Memory B cell (primary cell): Measurements from ENCODE around the gene UBAC2.
A peak's percentile ranks its signal among the peaks of the same experiment; 100 is the strongest.
"Not testable (repeated sequence)": the region's sequence is repeated elsewhere in the genome, so short reads cannot be mapped to it uniquely, and the experiment has no call there.

Experiments
- ATAC-seq: fragments of 150-1000 bp; cut with Tn5 transposase; 2 replicates; pipeline ENCODE4 v1.10.0; 2021; ENCODE audit warnings: low read depth, mild to moderate bottlenecking, moderate library complexity
- DNase-seq, 2 donors: peaks; one replicate each; pipeline ENCODE4 v3.0.0; 2022; ENCODE audit warnings: low spot score in 2 of 2
- H3K27ac Mint-ChIP-seq: one replicate; pipeline ENCODE4 v1.8.0; 2022; ENCODE audit warnings: mild to moderate bottlenecking, moderate library complexity, mixed read lengths
- H3K27me3 Mint-ChIP-seq: one replicate; pipeline ENCODE4 v1.8.0; 2022; ENCODE audit warnings: mixed read lengths
- H3K36me3 Mint-ChIP-seq: one replicate; pipeline ENCODE4 v1.8.0; 2022; ENCODE audit warnings: mild to moderate bottlenecking, mixed read lengths
- H3K4me1 Mint-ChIP-seq: one replicate; pipeline ENCODE4 v1.8.0; 2022; ENCODE audit warnings: mixed read lengths
- H3K4me3 Mint-ChIP-seq: one replicate; pipeline ENCODE4 v1.8.0; 2022; ENCODE audit warnings: mild to moderate bottlenecking, moderate library complexity, mixed read lengths
- H3K9me3 Mint-ChIP-seq: one replicate; pipeline ENCODE4 v1.8.0; 2022; ENCODE audit warnings: mixed read lengths

The UBAC2 gene

DNA sequence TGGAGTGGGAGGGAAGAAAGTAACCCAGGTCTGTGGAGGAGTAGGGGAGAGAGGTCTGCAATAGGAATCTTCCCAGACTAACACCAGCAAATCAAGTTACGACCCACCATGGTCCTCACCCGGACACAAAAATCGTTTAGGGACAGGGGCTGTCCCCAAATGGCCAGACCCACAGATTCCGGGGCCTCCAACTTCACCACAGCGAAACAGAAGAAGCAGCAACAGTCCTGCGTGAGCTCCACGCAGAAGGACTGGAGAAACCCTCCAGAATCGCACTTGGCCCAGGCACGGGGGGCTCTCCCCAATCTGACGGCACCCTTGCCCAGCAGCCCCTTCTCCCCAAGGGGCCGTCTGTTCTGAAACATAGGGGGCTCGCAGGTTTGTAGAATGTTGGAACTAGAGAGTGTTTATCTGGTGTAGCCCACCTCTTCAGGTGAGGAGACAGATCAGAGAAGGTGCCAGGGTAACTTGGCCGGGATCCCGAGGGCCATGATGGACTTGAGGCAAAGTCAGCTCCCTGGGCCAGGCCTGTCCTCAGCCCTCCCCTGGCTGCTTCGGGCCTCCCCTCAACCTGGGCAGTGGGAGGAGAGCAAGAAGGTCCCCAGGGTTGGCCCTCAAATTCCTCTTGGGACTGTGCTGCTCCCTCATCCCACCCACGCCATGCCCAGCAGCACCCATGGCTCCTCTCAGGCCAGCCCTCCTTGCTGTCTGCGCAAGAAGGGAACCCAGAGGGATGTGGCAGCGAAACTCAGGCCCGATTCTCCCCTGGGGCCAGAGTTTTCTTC is 189.1 kb downstream of the UBAC2 start:
- H3K4me1 Mint-ChIP-seq = peaks cover 20% of the 10 kb centered on the region
- no peak overlapping the region for H3K27ac Mint-ChIP-seq
- ATAC-seq (no peak), DNase-seq (no peak)
- no peaks in the 10 kb centered on the region for H3K27me3 Mint-ChIP-seq
- H3K9me3 Mint-ChIP-seq = no peaks in the 10 kb centered on the region
- H3K36me3 Mint-ChIP-seq = peaks cover 5% of the 10 kb centered on the region
- H3K4me3 Mint-ChIP-seq = no peak overlapping the region

DNA sequence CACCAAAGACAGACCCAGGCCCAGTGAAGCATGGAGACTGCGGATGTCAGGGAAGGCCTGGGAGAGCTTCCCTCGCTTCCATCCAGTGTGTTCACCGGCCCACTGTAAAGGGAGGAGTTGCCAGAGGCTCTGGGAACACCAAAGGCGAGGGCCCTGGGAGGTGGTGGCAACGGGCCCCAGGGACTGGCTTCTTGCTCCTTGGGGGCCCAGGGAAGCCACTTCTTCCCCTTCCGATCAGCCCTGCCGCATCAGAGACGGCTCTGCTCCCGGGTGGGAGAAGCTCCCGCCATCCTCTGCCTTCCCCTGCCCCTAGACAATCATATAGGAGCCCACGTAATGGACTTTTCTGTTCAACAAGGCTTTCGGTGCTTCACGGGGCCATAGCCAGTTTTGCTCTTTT is 189.9 kb downstream of the UBAC2 start:
- ATAC-seq (no peak), DNase-seq (no peak)
- Mint-ChIP-seq H3K9me3 (no peaks in the 10 kb centered on the region), H3K4me1 (peaks cover 21% of the 10 kb centered on the region), H3K27me3 (no peaks in the 10 kb centered on the region), H3K36me3 (peaks cover 5% of the 10 kb centered on the region), H3K4me3 (no peak overlapping the region), H3K27ac (no peak overlapping the region)

DNA sequence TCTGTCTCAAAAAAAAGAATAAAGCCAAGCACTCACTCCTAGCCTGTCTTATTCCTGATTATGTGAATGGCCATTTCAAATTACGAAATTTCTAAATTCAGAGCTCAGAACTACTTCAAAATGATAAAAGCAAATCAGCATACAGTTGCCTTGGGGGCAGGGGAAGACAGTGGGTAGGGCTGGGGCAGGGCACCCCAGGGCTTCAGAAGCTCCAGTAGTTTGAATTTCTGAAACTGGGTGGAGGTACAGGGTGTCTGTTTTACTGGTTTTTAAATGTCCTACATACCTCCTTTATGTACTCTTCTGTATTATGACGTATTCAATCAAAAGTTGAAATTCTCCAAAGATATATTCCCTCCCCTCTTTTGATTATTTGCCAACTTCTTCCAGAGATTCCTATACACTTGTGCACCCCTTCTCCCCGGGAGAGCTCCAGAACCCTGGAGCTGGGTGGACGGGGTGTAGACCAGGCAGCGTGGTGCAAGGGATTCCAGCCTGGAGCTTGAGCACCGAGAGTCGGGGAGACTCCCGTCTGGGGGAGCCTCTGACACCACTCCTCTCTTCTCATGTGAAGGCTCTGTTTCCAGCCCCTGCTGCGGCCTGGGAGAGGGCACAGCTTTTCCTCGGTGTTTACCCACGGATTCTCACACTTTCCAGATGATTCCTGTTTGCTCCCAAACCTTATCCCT is 191.3 kb downstream of the UBAC2 start:
- DNase-seq = no peak

DNA sequence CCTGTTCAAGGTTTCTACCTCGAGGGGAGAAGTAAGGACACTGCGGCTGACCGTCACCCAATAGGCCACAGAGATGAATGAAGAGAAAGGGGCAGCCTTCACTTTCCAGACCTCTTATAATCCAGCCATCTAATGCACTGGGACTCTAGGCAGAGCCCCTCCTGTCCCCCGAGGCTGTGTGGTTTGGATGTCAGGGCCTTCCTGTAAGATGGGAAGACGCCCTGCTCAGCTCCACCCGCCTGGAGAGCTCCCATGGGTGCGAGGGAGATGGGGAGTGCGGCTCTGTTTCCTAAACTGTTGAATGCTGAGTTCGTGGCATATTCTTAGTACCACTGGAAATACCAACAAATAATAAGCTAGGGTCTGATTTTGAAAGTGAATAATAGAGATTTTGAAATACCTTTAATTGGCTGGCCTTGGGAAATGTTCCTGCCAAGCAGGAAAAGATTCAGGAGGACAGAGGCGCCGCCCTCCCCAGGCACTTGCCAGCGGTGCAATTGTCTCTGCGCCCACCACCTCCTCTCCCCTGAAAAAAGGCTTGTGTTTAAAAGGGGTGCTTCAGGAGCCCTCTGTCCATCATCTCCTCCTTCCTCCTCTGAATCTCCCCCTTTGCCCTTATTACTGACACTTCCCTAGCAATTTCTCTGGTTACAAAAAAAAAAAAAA is 191.9 kb downstream of the UBAC2 start:
- Mint-ChIP-seq H3K36me3 (peaks cover 3% of the 10 kb centered on the region), H3K4me1 (peaks cover 18% of the 10 kb centered on the region), H3K4me3 (no peak overlapping the region), H3K27ac (no peak overlapping the region), H3K27me3 (no peaks in the 10 kb centered on the region), H3K9me3 (no peaks in the 10 kb centered on the region)
- ATAC-seq (no peak), DNase-seq (no peak)

More for the DNA sequence above, 191.3 kb downstream of the UBAC2 start:
- Mint-ChIP-seq H3K4me3 (no peak overlapping the region), H3K9me3 (no peaks in the 10 kb centered on the region), H3K27me3 (no peaks in the 10 kb centered on the region), H3K4me1 (peaks cover 24% of the 10 kb centered on the region), H3K36me3 (peaks cover 5% of the 10 kb centered on the region), H3K27ac (peak overlapping the region; percentile 47)
- no peak for ATAC-seq

DNA sequence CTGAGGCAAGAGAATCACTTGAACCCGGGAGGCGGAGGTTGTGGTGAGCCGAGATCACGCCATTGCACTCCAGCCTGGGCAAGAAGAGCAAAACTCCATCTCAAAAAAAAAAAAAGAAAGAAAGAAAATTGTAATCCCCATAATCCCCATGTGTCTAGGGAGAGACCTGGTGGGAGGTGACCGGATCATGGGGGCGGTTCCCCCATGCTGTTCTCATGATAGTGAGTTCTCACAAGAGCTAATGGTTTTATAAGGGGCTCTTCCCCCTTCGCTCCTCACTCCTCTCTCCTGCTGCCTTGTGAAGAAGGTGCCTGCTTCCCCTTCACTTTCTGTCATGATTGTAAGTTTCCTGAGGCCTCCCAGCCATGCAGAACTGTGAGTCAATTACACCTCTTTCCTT is 192.7 kb downstream of the UBAC2 start:
- ATAC-seq, H3K27me3 Mint-ChIP-seq: not testable (repeated sequence)

DNA sequence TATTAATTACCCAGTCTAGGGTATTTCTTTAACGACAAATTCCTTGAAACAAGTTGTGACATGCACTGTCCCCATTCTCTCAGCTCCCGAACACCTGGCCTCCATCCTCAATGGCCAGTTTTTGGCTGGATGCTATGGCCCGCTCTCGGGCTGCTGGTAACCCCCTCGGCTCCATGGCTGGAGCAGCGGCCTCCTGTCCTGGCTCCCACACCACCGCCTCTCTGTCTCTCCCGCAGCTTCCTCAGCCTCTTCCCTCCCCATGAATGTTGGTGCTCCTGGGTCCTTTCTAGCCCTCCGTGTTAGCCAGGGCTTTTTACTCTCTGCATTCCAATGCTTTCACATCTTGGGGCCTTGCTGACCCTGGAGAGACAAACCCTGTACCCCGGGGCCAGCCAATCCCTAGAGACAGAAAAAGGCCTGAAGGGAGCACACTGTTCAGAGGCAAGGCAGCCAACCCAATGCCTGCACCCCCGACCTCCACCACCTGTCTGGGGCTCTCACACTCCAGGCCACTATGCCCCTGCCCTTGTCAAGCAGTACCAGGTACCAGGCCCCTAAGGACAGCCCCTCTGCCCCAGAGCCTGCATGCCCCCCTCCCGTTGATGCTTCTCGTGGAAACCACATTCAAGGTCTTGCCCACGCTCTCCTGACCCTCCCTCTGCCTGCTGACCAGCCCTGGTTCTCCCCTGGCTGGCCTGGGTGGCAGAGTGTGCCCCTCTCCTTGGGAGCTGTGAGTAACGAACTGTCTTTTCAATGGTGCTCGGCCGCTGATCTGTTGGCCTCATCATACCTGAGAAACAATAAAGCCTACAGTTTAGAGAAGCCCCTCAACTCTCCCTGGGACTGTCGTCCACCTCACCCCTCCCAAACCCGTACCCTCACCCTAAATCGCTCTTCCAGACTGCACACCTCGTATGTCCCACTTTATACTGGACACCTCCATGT is 193.4 kb downstream of the UBAC2 start:
- H3K27ac Mint-ChIP-seq = no peak overlapping the region
- H3K4me1 Mint-ChIP-seq = peaks cover 11% of the 10 kb centered on the region
- no peaks in the 10 kb centered on the region for H3K27me3 Mint-ChIP-seq
- H3K36me3 Mint-ChIP-seq = peaks cover 1% of the 10 kb centered on the region
- ATAC-seq (no peak), DNase-seq (no peak)
- H3K9me3 Mint-ChIP-seq = no peaks in the 10 kb centered on the region
- H3K4me3 Mint-ChIP-seq = no peak overlapping the region

More for the DNA sequence above, 192.7 kb downstream of the UBAC2 start:
- H3K4me3 Mint-ChIP-seq, H3K36me3 Mint-ChIP-seq, H3K27ac Mint-ChIP-seq, H3K9me3 Mint-ChIP-seq, DNase-seq: not testable (repeated sequence)
- H3K4me1 Mint-ChIP-seq = peaks cover 14% of the 10 kb centered on the region

DNA sequence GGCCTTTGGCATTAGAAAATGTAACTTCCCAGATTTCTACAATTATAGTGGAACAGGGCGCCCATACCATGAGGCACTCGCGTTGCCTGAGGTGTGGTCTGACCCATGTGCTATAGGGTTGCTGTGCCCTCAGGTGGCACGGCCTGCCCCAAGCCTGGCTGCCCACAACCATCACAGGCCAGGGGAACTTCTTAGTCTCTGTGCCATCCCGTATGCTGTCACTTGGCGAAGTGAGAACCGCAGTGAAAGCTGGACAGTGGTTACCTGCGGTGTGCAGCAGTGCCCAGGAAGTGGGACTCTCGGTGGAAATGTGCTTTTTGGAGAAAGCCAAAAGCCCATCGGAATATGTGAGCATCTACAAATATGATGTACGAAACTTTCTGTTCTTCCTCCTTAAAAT is 194.8 kb downstream of the UBAC2 start:
- DNase-seq (no peak), ATAC-seq (no peak)
- Mint-ChIP-seq H3K36me3 (peaks cover 1% of the 10 kb centered on the region), H3K9me3 (no peaks in the 10 kb centered on the region), H3K4me3 (no peak overlapping the region), H3K27ac (no peak overlapping the region), H3K27me3 (no peaks in the 10 kb centered on the region), H3K4me1 (peaks cover 14% of the 10 kb centered on the region)

DNA sequence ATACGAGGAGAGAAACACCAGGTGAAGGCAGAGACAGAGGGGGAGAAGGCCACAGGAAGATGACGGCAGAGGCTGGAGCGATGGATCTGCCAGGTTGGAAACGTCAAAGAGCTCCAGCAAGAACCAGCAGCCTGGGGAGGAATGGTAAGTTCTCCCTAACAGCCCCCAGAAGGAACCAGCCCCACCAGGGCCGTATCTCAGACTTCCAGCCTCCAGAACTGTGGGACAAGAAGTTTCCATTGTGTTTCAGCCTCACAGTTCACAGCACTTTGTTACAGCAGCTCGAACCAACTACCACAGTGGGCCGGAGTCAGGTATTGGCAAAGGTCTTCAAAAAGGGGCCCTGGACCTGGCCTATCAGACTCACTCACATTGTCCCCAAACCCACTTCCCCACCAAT is 195.8 kb downstream of the UBAC2 start:
- peaks cover 14% of the 10 kb centered on the region for H3K4me1 Mint-ChIP-seq

DNA sequence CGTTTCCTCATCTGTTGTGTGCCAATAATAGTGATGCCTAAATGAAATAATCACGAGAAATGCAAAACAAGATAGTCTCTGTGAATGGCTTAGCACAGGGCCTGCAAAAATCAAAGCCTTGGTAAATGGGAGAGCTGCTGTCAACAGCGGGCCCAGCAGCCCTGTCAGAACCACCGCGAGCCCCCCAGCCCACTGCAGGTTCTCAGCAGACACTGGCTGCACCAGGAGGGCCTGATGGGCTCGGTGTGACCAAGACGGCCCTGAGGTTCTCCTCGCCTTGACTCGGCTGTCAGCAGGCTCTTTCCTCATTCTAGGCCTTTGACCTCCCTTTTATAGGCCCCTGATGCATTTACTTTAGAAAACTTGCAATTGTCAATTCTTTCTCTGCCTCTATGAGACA is 197.4 kb downstream of the UBAC2 start:
- no peak for DNase-seq
- peaks cover 14% of the 10 kb centered on the region for H3K4me1 Mint-ChIP-seq
- no peaks in the 10 kb centered on the region for H3K27me3 Mint-ChIP-seq
- no peak overlapping the region for H3K27ac Mint-ChIP-seq
- H3K4me3 Mint-ChIP-seq = no peak overlapping the region
- H3K9me3 Mint-ChIP-seq = peaks cover 2% of the 10 kb centered on the region
- no peak for ATAC-seq
- peaks cover 4% of the 10 kb centered on the region for H3K36me3 Mint-ChIP-seq

More for the DNA sequence above, 195.8 kb downstream of the UBAC2 start:
- Mint-ChIP-seq H3K9me3 (no peaks in the 10 kb centered on the region), H3K36me3 (peaks cover 1% of the 10 kb centered on the region), H3K4me3 (no peak overlapping the region), H3K27me3 (no peaks in the 10 kb centered on the region), H3K27ac (no peak overlapping the region)
- no peak for DNase-seq
- no peak for ATAC-seq

DNA sequence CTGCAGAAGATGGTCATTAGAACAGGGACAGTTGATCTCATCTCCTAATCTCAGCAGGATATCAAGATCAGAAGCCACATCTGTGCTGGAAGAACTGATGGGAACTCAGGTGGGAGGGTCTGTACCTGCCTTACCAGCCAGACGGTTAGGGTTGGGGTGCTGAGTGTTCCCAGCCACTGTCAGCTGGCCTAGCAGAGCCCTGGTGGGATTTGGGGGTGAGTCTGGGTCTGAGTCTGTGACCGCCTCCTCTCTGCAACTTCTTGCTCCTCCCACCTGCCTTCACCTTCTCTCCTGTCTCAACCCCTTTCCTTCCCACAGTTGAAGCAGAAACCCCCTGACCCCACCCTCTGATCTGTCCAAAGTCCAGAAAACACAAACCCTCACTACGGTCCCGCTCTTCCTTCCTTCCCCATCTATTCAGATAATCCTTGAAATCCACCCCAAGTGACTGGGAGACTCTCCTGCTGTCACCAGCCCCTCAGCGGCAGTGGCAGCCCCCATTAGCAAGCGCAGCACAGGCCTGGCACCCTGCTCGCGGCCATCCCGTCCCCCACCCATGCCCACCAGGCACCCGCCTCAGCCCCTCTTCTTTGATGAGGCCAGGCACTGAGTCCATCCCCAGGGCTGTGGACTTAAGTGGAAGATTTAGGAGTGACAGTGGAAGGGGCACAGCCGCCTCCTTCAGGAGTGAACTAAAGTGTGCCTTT is 198.4 kb downstream of the UBAC2 start:
- Mint-ChIP-seq H3K4me1 (peaks cover 9% of the 10 kb centered on the region), H3K9me3 (peaks cover 2% of the 10 kb centered on the region), H3K27ac (no peak overlapping the region), H3K36me3 (peaks cover 2% of the 10 kb centered on the region), H3K4me3 (no peak overlapping the region), H3K27me3 (no peaks in the 10 kb centered on the region)
- DNase-seq (no peak), ATAC-seq (no peak)

DNA sequence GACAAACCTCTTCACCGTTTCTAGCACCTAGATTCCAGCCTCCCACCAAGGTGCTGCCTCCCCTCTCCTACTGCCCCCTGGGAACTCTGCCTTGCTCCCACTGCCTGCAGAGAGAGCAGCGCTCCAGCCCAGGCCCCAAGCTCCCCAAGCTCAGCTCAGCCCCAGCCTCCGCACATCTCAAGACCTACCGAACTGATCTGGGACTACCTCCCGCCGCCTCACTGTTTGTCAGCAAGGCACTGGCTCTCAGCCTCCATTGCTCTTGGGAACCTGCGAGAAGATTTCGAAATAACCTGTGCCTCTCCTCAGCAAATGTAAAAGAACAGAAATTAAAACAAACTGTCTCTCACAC is 198.9 kb downstream of the UBAC2 start:
- no peaks in the 10 kb centered on the region for H3K27me3 Mint-ChIP-seq
- no peak for ATAC-seq
- H3K27ac Mint-ChIP-seq = no peak overlapping the region
- peaks cover 2% of the 10 kb centered on the region for H3K9me3 Mint-ChIP-seq
- peaks cover 8% of the 10 kb centered on the region for H3K4me1 Mint-ChIP-seq
- no peak overlapping the region for H3K4me3 Mint-ChIP-seq
- no peak for DNase-seq
- H3K36me3 Mint-ChIP-seq = peaks cover 2% of the 10 kb centered on the region

DNA sequence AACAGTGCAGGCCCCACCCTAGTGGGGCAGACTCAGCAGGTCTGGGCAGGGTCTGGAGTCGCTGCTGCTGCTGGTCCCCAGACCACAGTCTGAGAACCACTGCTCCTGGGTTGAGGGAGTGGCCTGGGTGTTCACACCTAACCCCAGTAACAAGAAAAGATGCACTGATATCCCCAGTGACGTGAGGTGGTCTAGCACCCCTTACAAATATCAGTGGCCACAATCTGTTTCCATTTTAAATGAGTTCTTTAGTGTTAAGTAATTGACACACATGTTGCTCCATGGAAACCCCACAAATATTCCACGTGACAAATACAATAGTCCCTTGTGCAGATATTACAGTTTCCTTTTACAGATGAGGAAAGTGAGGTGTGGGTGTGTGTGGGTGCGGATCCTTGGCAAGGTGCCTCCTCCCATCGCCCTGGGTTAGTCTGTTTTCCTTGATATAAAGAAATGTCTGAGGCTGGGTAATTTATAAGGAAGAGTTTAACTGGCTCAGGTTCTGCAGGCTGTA is 202.9 kb downstream of the UBAC2 start:
- peaks cover 2% of the 10 kb centered on the region for H3K9me3 Mint-ChIP-seq
- ATAC-seq (no peak), DNase-seq (no peak)
- no peaks in the 10 kb centered on the region for H3K27me3 Mint-ChIP-seq
- H3K36me3 Mint-ChIP-seq = peaks cover 2% of the 10 kb centered on the region
- no peak overlapping the region for H3K27ac Mint-ChIP-seq
- peaks cover 13% of the 10 kb centered on the region for H3K4me1 Mint-ChIP-seq
- H3K4me3 Mint-ChIP-seq = no peak overlapping the region
